Activated CD4-positive, alpha-beta memory T cell treated with anti-CD3 and anti-CD28 coated beads, Interleukin-2, amount 10 ng/mL, durations not matched to agents 7 days and 5 days (primary cell): ENCODE data around the gene SRRM2. TPM values are rescaled to one million over a fixed set of nuclear protein-coding genes. Genes with fewer than 3 reads are reported as not detected.

Experiments used
- CTCF ChIA-PET: fragments of 350-600 bp; sonication (Branson Sonifier 250); formaldehyde crosslinking; loops from one replicate; lab custom pipeline; 2021; ENCODE audit warnings: antibody characterized with exemption, inconsistent platforms; lab: Charles Lee
- POLR2A ChIA-PET: fragments of 350-600 bp; sonication (Branson Sonifier 250); formaldehyde crosslinking; loops from one replicate; lab custom pipeline; 2021; ENCODE audit warnings: antibody characterized with exemption; lab: Charles Lee
- DNase-seq: peaks from one replicate; pipeline ENCODE4 v3.0.0-alpha.2; 2020
- H3K27ac Mint-ChIP-seq: one replicate; pipeline ENCODE4 v1.8.0; 2021; ENCODE audit warnings: mild to moderate bottlenecking, mixed read lengths
- H3K27me3 Mint-ChIP-seq: one replicate; pipeline ENCODE4 v1.8.0; 2021; ENCODE audit warnings: mixed read lengths
- H3K36me3 Mint-ChIP-seq: one replicate; pipeline ENCODE4 v1.8.0; 2021; ENCODE audit warnings: low read depth, mixed read lengths
- H3K4me1 Mint-ChIP-seq: one replicate; pipeline ENCODE4 v1.8.0; 2021; ENCODE audit warnings: mixed read lengths
- H3K4me3 Mint-ChIP-seq: one replicate; pipeline ENCODE4 v1.8.0; 2021; ENCODE audit warnings: mild to moderate bottlenecking, mixed read lengths
- H3K9me3 Mint-ChIP-seq: one replicate; pipeline ENCODE4 v1.8.0; 2021; ENCODE audit warnings: mixed read lengths
- total RNA-seq, 2 experiments: library from RNA; stranded (reverse); gene quantifications; one replicate each; pipeline ENCODE4 v1.2.3, GENCODE V29; 2021

The SRRM2 gene
- total RNA-seq, 2 experiments from 2014 or later: 520 to 539 TPM

GRCh38 chr16:2710021-2710710 is 42.3 kb upstream of the SRRM2 start:
- peaks cover 4% of the 10 kb centered on the region for H3K27me3 Mint-ChIP-seq
- H3K4me1 Mint-ChIP-seq: peaks cover 4% of the 10 kb centered on the region
- peaks cover 6% of the 10 kb centered on the region for H3K36me3 Mint-ChIP-seq
- H3K9me3 Mint-ChIP-seq: no peaks in the 10 kb centered on the region
- H3K27ac Mint-ChIP-seq: no peak overlapping the region
- no peak overlapping the region for H3K4me3 Mint-ChIP-seq
- no peak for DNase-seq
- CTCF ChIA-PET: no interaction called here
- POLR2A ChIA-PET: no interaction called here

- Mint-ChIP-seq H3K9me3 (no peaks in the 10 kb centered on the region), H3K27ac (no peak overlapping the region), H3K27me3 (peaks cover 5% of the 10 kb centered on the region), H3K4me1 (peaks cover 4% of the 10 kb centered on the region), H3K36me3 (peaks cover 6% of the 10 kb centered on the region), H3K4me3 (no peak overlapping the region)
- CTCF ChIA-PET: no interaction called here
- POLR2A ChIA-PET: interaction anchor here (0.6 kb wide), 1 partner anchor 42 kb away, joined by 4 read pairs; no protein-coding TSS in a partner anchor
- no peak for DNase-seq
These were observed 41.7 kb upstream of the SRRM2 start for GRCh38 chr16:2710711-2711231.

GRCh38 chr16:2711370-2712062 is 40.9 kb upstream of the SRRM2 start:
- Mint-ChIP-seq H3K4me3 (no peak overlapping the region), H3K9me3 (no peaks in the 10 kb centered on the region), H3K4me1 (peaks cover 4% of the 10 kb centered on the region), H3K27me3 (peaks cover 5% of the 10 kb centered on the region), H3K27ac (no peak overlapping the region), H3K36me3 (peaks cover 6% of the 10 kb centered on the region)
- no peak for DNase-seq
- ChIA-PET POLR2A (interaction anchor here (0.6 to 1.3 kb wide), 2 partner anchors 7 to 41 kb away, joined by 3 to 4 read pairs; no protein-coding TSS in a partner anchor), CTCF (no interaction called here)

GRCh38 chr16:2712063-2712441 is 40.4 kb upstream of the SRRM2 start:
- Mint-ChIP-seq H3K4me3 (no peak overlapping the region), H3K4me1 (peaks cover 4% of the 10 kb centered on the region), H3K27ac (no peak overlapping the region), H3K27me3 (peaks cover 5% of the 10 kb centered on the region), H3K9me3 (no peaks in the 10 kb centered on the region), H3K36me3 (peaks cover 6% of the 10 kb centered on the region)
- DNase-seq: no peak
- ChIA-PET CTCF (no interaction called here), POLR2A (interaction anchor here (1.3 kb wide), 1 partner anchor 8 kb away, joined by 3 read pairs; no protein-coding TSS in a partner anchor)

- ChIA-PET POLR2A (interaction anchor here (1.3 kb wide), 1 partner anchor 8 kb away, joined by 3 read pairs; no protein-coding TSS in a partner anchor), CTCF (no interaction called here)
- no peak overlapping the region for H3K4me3 Mint-ChIP-seq
- no peak for DNase-seq
- peaks cover 5% of the 10 kb centered on the region for H3K27me3 Mint-ChIP-seq
- no peaks in the 10 kb centered on the region for H3K9me3 Mint-ChIP-seq
- peaks cover 4% of the 10 kb centered on the region for H3K4me1 Mint-ChIP-seq
- H3K36me3 Mint-ChIP-seq: peaks cover 6% of the 10 kb centered on the region
- no peak overlapping the region for H3K27ac Mint-ChIP-seq
These were observed 39.9 kb upstream of the SRRM2 start for GRCh38 chr16:2712546-2712945.

GRCh38 chr16:2713523-2713922 is 38.9 kb upstream of the SRRM2 start:
- Mint-ChIP-seq H3K36me3 (peaks cover 1% of the 10 kb centered on the region), H3K27ac (no peak overlapping the region), H3K4me1 (peaks cover 6% of the 10 kb centered on the region), H3K9me3 (no peaks in the 10 kb centered on the region), H3K4me3 (no peak overlapping the region), H3K27me3 (peaks cover 5% of the 10 kb centered on the region)
- DNase-seq: no peak
- CTCF ChIA-PET: no interaction called here
- POLR2A ChIA-PET: interaction anchor here (1.5 kb wide), 1 partner anchor 40 kb away, joined by 4 read pairs; no protein-coding TSS in a partner anchor

GRCh38 chr16:2713985-2714774 is 38.3 kb upstream of the SRRM2 start:
- Mint-ChIP-seq H3K4me1 (peaks cover 6% of the 10 kb centered on the region), H3K27me3 (peaks cover 5% of the 10 kb centered on the region), H3K36me3 (no peaks in the 10 kb centered on the region), H3K4me3 (no peak overlapping the region), H3K9me3 (no peaks in the 10 kb centered on the region), H3K27ac (no peak overlapping the region)
- ChIA-PET POLR2A (interaction anchor here (1.5 kb wide), 1 partner anchor 39 kb away, joined by 4 read pairs; no protein-coding TSS in a partner anchor), CTCF (no interaction called here)
- DNase-seq: no peak

GRCh38 chr16:2715064-2715463 is 37.4 kb upstream of the SRRM2 start:
- DNase-seq: no peak
- H3K4me3 Mint-ChIP-seq: no peak overlapping the region
- no peaks in the 10 kb centered on the region for H3K9me3 Mint-ChIP-seq
- H3K27ac Mint-ChIP-seq: no peak overlapping the region
- ChIA-PET POLR2A (no interaction called here), CTCF (no interaction called here)
- peaks cover 6% of the 10 kb centered on the region for H3K4me1 Mint-ChIP-seq
- no peaks in the 10 kb centered on the region for H3K36me3 Mint-ChIP-seq
- H3K27me3 Mint-ChIP-seq: peaks cover 5% of the 10 kb centered on the region

- Mint-ChIP-seq H3K27me3 (peaks cover 5% of the 10 kb centered on the region), H3K4me1 (peaks cover 6% of the 10 kb centered on the region), H3K27ac (no peak overlapping the region), H3K36me3 (no peaks in the 10 kb centered on the region), H3K9me3 (no peaks in the 10 kb centered on the region), H3K4me3 (peak overlapping the region; percentile 13)
- peak; percentile 87 for DNase-seq
- POLR2A ChIA-PET: no interaction called here
- CTCF ChIA-PET: no interaction called here
These were observed 36.9 kb upstream of the SRRM2 start for GRCh38 chr16:2715519-2715918.

- Mint-ChIP-seq H3K27ac (no peak overlapping the region), H3K27me3 (peaks cover 5% of the 10 kb centered on the region), H3K4me1 (peaks cover 6% of the 10 kb centered on the region), H3K36me3 (no peaks in the 10 kb centered on the region), H3K9me3 (no peaks in the 10 kb centered on the region), H3K4me3 (peak overlapping the region; percentile 13)
- CTCF ChIA-PET: no interaction called here
- POLR2A ChIA-PET: interaction anchor here (0.8 to 1.1 kb wide), 5 partner anchors 21 to 179 kb away, joined by 3 to 6 read pairs (median 3); partner anchors contain the start of genes ELOB and PDPK1
- DNase-seq: no peak
These were observed 36.2 kb upstream of the SRRM2 start for GRCh38 chr16:2715966-2716885.

GRCh38 chr16:2716948-2717347 is 35.5 kb upstream of the SRRM2 start:
- no peak overlapping the region for H3K27ac Mint-ChIP-seq
- no peaks in the 10 kb centered on the region for H3K9me3 Mint-ChIP-seq
- H3K4me3 Mint-ChIP-seq: no peak overlapping the region
- CTCF ChIA-PET: interaction anchor here (1.3 kb wide), 1 partner anchor 244 kb away, joined by 3 read pairs; no protein-coding TSS in a partner anchor
- H3K36me3 Mint-ChIP-seq: no peaks in the 10 kb centered on the region
- POLR2A ChIA-PET: interaction anchor here (0.8 to 1.1 kb wide), 5 partner anchors 20 to 179 kb away, joined by 3 to 6 read pairs (median 3); partner anchors contain the start of genes ELOB and PDPK1
- peaks cover 9% of the 10 kb centered on the region for H3K4me1 Mint-ChIP-seq
- H3K27me3 Mint-ChIP-seq: peaks cover 5% of the 10 kb centered on the region
- no peak for DNase-seq
